Globus pallidus (tissue), 1 donor: ENCODE results near the gene SDHAF1.
"Not testable (repeated sequence)": the region's sequence is repeated elsewhere in the genome, so short reads cannot be mapped to it uniquely, and the experiment has no call there.

ENCODE experiments used
- DNase-seq: peaks from one replicate; pipeline ENCODE4 v3.0.0-alpha.2; 2015; ENCODE audit warnings: low spot score

The SDHAF1 gene

DNA sequence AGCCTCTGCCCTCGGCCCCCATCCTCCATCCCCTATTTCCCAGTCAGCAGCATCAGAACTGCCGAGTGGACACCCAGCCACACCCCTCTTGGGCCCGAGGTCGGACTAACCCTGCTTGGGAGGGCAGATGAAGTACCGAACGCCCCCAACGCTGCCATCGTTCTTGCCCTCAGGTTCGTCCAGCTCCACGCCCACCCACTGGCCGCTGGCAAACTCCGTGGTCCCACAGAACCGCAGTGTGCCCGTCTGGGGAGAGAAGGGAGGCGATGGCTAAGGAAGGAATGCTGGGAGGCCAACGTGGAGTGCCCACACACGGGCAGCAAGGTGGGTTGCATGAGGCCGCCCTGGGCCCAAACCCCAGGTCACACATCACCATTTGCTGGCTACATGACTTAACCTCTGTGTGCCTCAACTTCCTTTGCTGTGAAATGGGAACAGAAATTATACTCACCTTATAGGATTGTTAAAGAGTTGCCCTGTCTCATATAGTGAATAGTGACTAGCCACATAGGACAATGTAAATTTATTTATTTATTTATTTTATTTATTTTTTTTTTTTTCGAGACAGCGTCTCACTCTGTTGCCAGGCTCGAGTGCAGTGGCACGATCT, 24.2 kb downstream of the SDHAF1 start:
- no peak for DNase-seq

DNA sequence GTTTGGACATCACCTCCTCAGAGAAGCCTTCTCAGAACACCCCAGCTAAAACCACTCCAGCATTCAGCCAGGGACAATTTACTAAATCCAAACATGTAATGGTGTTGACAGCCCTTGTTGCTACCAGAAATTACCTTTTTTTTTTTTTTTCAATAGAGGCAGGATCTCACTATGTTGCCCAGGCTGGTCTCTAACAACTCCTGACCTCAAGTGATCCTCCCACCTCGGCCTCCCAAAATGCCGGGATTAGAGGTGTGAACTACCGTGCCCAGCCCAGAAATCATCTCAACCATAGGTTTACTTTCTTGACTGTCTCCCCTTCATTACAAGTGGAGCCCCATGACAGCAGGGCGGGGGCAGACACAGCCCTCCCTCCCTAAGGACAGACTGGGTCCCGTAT, 28.4 kb downstream of the SDHAF1 start:
- no peak for DNase-seq

DNA sequence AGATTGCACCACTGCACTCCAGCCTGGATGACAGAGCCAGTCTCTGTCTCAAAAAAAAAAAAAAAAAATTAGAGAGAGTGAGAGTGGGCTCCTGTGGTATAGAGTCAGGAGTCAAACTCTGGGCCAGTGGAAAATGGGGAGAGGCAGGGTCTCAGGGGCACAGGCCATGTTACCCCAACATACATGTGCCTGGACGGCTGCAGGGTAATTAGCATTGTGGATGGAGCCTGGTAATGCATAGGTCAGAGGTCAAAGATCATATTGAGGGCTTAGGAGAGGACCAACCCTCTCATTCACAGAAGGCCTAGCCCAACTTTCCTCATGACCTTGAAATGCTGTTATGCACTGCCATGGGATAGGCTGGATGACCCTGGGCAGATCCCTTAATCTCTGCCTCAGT, 30.6 kb downstream of the SDHAF1 start:
- DNase-seq = no peak

DNA sequence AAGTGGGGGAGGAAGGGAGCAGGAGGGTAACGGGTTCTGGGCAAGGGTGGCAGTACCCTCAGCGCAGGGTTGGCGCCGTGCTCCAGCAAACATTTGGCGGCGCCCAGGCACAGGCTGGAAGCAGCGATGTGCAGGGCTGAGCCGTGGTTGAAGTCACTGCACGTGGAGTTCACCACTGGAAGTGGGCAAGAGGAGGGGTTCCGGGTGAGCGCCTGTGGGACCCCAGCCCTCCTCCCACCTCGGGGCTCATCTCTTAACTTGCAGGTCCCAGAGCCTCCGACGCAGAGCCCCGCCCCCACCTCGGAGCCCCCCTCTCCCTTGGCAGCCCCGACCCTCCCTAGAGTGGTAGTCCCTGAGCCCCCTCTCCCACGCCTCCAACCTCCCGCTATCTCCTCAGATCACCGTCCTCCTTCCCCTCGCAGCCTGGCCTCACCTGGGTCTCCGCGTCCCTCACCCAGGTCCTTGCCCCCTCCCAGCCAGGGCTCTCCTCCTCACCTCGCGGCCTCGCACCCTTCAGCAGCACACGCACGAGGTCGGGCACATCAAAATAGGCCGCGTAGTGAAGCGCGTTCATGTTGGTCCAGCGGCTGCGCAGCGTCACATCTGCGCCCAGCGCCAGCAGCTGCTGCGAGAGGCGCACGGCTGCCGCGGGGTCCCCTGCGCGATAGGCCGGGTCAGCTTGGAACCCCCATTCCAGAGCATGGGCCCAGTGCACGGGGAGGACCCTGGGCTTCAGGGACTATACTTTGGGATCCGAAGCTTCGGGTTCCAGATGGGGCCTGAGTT, 31.3 kb downstream of the SDHAF1 start:
- DNase-seq = no peak

DNA sequence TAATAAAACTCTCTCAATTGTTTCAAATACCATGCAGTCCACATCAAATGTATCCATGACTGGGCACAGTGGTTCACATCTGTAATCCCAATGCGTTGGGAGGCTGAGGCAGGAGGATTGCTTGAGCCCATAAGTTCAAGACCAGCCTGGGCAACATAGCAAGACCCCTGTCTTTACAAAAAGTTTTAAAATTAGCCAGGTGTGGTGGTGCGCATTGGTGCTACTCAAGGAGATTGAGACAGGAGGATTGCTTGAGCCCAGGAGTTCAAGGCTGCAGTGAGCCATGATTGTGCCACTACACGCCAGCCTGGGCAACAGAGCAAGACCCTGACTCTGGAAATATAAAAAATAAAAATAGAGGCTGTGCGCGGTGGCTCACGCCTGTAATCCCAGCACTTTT, 32.7 kb downstream of the SDHAF1 start:
- DNase-seq = no peak

DNA sequence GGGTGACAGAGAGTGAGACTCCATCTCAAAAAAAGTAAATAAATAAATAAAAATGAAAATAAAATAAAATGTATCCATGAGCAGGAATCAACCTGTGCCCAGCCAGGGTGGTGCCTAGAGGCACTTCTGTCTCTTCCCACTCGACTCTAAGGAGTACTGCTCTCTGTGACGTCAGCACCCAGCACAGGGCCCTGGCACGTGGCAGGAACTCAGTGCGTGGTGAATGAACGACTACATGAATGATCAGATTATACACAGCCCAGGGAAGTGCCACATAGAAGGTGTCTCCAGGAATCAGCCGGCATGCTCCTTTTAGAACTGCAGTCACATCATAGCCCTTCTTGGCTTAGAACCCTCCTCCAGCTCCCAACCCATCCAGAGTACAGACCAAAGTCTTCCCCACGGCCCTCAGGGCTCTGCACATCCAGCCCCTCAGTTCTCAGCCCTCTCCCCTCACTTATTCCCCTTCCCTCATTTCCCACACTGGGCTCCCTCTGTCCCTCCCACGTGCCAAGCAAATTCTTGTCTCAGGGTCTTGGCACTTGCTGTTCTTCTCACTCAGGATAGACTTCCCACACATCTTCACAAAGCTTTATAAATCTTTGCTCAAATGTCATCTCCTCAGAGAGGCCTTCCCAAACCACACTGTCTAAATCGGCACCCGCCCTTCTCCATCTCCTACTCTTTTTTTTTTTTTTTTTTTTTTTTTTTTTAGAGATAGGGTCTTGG, 33.5 kb downstream of the SDHAF1 start:
- DNase-seq = no peak

DNA sequence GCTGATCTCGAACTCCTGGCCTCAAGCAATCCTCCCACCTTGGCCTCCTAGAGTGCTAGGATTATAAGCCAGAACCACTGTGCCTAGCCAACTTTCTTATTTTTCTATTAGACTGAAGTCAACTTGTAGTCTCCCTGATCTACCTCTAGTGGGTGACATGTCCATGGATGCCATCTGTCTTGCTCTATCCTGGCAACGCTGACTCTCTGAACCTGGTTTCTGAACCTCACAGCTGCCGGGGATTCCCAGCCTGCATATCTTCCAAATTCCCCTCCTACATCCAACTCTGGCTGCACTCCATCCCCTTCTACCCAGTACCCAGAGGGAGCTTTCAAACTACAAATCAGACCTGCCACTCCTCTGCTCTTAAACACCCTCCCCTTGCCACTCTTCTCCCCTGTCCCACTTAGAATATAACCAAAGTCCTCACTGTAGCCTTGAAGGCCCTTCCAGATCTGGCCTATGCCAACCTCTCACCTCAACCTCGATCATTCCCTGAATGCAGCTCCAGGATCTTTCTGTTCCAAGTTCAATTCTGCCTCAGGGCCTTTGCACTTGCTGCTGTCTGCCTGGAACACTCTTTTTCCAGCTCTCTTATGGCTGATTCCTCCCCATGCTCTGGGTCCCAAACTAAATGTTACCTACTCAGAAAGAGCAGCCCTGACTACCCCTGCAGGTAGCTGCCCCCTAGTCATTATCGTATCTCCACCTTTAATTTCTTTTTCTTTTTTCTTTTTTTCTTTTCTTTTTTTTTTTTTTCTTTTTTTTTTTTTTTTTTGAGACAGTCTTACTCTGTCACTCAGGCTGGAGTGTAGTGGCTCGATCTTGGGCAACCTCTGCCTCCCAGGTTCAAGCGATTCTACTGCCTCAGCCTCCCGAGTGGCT, 35.5 kb downstream of the SDHAF1 start:
- DNase-seq = no peak

DNA sequence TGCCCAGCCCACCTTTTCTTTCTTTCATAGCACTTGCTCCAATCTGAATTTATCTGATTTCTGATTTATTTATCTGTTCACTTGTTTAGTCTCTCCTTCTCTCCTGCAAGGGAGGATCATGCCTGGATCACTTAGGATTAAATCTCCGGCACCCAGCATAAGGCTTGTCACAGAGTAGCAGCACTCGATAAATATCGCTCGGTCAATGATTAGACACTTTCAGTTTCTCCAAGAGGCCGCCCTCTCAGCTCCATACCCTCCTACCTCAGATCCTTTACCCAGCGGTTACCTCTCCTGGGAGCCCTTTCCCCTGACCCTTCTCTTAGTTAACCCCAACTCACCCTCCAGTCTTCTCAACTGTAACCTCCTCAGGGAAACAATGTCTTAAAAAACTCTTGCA, 36.3 kb downstream of the SDHAF1 start:
- DNase-seq = no peak

DNA sequence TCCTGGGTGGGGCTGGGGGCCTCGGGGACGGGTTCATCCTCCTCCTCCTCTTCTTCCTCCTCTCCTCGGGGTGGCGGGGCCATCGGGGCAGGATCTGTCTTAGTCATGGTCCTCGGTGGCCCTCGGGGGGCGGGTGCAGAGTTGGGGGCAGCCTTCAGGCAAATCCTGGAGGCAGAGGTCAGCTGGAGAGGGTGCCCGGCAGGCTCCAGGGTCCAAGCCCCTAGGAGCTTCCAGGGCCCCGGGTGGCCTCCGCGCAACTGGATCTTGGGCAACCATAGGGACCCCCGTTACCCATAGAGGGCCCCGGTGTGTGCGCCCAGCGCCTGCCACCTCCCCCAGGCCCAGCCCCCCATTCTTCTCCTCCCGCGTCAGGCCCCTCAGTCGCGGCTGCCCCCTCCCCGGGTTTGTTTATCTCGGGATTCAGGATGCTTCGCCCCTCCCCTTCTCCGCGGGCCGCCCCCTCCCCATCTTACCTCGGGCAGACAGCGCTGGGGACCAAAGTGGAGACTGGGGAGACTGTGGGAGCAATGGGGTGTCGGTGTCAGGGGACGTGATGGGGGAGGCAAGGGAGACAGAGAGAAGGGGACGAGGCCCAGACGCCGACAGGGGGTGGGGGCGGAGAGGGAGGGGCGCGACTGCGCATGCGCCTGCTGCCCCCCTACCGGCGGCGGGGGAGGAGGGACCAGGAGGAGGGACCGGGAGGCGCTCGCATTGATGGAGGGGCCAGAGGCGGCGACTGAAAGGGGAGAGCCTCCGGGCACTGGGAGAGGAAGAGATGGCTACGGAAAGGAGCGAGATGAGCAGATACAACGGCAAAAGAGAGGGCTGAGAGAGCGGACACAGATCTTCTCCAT, 37.5 kb downstream of the SDHAF1 start, which contains the start of gene CLIP3:
Gene CLIP3 (minus strand): TSS at position 623 of the 854 bp plus-strand sequence. CDS start 516 bp downstream, at position 107.
- peak; percentile 82 for DNase-seq

DNA sequence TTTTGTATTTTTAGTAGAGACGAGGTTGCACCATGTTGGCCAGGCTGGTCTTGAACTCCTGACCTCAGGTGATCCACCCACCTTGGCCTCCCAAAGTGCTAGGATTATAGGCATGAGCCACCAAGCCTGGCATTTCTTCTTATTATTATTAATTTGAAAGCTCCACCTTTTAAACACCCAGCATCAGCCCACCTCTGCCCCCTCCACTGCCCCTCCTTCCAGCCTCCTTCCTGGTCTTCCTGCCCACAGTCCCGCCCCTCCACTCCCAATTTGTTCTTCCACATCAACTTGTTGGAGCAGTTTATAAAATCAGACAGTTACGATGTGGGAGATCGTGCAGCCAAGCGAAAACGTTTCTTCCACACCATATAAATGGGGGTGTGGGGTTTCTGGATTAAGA, 45.5 kb downstream of the SDHAF1 start:
- DNase-seq = no peak

DNA sequence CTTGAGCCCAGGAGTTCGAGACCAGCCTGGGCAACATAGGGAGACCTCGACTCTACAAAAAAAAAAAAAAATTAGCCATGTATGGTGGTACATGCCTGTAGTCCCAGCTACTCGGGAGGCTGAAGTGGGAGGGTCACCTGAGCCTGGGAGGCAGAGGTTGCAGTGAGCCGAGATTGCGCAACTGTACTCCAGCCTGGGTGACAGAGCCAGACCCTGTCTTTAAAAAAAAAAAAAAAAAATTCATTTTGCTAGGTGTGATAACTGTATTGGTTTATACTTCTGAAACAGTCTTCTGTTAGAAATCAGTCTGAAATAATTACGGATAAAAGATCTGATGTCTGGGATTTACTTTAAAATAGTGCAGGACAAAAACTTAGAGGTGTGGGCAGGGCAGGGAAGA, 46.1 kb downstream of the SDHAF1 start:
- DNase-seq = not testable (repeated sequence)

DNA sequence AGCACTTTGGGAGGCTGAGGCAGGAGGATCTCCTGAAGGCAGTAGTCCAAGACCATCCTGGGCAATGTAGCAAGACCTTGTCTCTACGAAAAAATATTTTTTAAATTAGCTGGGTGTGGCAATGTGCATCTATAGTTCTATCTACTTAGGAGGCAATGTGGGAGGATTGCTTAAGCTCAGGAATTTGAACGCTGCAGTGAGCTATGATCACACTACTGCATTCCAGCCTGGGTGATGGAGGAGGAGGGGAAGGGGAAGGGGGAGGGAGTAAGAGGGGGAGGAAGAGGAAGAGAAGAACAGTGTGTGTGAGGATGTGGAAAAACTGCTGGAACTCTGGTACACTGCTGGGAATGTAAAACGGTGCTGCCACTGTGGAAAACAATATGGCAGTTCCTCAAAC, 46.8 kb downstream of the SDHAF1 start:
- DNase-seq = no peak

DNA sequence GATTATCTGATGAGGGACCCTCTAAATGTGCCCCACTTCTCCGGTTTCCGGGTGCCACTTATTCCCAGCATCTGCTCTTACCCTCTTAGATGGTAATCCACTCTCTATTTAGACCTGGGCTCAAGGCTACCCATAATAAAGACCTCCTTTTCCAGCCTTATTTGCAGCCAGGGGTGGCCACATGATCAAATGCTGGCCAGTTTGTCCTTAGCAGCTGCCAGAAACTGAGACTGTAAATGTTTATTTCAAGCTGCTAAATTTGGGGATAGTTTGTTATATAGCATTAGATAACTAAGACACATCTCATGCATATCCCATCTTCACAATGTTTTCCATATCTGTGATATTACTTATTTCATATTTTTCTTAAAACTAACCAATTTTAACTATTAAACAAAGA, 49.0 kb downstream of the SDHAF1 start:
- peak; percentile 55 for DNase-seq
